Measurements from ENCODE around the gene IL25.
A peak's percentile ranks its signal among the peaks of the same experiment; 100 is the strongest.
"Not testable (repeated sequence)": the region's sequence is repeated elsewhere in the genome, so short reads cannot be mapped to it uniquely, and the experiment has no call there.

IL25 gene

DNA sequence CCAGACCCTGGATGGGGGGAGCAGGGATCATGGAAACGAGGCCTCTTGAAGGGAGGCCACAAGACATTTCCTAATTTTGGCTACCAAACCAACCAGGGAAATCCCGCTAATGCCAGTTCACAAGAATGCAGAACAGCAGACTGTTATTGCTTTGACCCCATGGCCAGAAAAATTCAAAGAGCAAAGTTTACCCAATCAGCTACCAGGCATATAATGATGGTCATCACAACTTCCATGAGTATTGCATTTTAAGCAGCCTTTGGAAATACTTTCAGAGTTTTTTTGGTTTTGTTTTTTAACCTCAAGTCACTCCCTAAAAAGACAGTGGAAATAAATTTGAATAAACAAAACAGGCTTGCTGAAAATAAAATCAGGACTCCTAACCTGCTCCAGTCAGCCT, at the start of gene IL25:
Gene IL25, plus strand, starts transcription at position 301 of the 400 bp plus-strand sequence.
- FAIRE-seq, result no peak
- DNase-seq (ENCODE audit: low spot score), result no peak

DNA sequence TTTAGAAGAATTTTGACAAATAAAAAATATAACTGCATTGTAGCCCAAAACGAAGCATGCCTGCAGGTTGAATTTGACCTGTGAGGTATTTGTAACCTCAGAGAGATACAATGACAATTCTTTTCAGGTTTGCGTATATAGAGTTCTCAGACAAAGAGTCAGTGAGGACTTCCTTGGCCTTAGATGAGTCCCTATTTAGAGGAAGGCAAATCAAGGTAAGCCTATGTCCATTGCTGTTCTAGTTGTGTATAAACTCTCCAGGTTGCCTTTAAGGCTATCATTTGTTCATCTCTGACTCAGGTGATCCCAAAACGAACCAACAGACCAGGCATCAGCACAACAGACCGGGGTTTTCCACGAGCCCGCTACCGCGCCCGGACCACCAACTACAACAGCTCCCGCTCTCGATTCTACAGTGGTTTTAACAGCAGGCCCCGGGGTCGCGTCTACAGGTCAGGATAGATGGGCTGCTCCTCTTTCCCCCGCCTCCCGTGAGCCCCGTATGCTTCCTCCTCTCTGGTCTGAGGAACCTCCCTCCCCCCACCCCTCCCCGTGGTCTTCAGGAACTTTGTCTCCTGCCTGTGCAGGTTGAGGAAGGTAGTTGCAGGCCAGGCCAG, 48.7 kb upstream of the IL25 start:
- FAIRE-seq (no peak), DNase-seq (ENCODE audit: low spot score) (no peak)

- DNase-seq (ENCODE audit: low spot score) (no peak), FAIRE-seq (no peak)
These were observed 48.2 kb upstream of the IL25 start for GRCh38 chr14:23324455-23324846.

GRCh38 chr14:23324993-23325392, 47.6 kb upstream of the IL25 start:
- FAIRE-seq, result no peak

DNA sequence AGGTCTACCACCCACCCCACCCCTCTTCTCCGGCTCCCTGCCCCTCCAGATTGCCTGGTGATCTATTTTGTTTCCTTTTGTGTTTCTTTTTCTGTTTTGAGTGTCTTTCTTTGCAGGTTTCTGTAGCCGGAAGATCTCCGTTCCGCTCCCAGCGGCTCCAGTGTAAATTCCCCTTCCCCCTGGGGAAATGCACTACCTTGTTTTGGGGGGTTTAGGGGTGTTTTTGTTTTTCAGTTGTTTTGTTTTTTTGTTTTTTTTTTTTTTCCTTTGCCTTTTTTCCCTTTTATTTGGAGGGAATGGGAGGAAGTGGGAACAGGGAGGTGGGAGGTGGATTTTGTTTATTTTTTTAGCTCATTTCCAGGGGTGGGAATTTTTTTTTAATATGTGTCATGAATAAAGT, 46.9 kb upstream of the IL25 start:
- DNase-seq (ENCODE audit: low spot score); FAIRE-seq: not testable (repeated sequence)

More at GRCh38 chr14:23324993-23325392, 47.6 kb upstream of the IL25 start:
- DNase-seq (ENCODE audit: low spot score), result no peak

GRCh38 chr14:23326491-23327332, 45.9 kb upstream of the IL25 start:
- FAIRE-seq (no peak), DNase-seq (ENCODE audit: low spot score) (no peak)

- FAIRE-seq (no peak), DNase-seq (ENCODE audit: low spot score) (peak; percentile 24)
These were observed 44.5 kb upstream of the IL25 start for GRCh38 chr14:23327947-23328744.

DNA sequence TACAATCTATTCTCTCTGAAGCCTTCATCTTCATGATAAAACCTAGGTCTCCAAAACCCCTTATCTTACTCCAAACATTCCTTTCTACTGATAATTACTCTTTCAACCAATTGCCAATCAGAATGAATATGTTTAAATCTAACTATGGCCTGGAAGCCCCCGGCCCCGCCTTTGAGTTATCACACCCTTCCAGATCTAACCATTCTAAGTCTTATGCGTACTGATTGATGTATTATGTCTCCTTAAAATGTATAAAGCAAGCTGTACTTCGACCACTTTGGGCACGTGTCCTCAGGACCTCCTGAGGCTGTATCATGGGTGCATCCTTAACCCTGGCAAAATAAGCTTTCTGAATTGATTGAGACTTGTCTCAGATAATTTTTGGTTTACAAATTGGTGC, 37.0 kb upstream of the IL25 start:
- FAIRE-seq (no peak), DNase-seq (ENCODE audit: low spot score) (no peak)

DNA sequence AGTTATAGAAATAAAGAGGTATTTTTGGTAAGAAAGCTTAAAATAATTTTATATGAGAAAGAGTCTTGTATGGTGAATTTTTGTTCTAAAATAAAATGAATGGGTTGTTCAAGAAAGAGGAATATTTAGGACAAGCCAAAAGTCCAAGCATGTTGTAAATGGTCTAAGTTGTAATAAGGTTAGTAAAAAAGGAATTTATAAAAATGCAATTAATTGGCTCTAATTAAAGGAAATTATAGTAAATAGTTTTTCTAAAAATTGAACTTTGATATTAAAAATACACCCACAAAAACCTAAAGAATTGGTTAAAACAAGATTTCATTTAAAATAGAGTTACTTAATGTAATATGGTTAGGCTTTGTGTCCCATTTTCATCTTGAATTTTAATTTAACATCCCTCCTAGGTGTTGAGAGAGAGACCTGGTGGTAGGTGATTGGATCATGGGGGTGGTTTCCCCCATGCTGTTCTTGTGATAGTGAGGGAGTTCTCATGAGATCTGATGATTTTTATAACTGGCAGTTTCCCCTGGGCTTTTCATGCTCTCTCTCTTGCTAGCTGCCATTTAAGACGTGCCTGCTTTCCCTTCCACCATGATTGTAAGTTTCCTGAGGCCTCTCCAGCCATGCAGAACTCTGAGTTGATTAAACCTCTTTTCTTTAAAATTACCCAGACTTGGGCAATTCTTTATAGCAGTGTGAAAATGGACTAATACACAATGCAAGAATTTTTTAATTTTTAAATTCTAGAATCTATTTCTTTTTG, 32.9 kb upstream of the IL25 start:
- DNase-seq (ENCODE audit: low spot score) (no peak), FAIRE-seq (no peak)

- FAIRE-seq (no peak), DNase-seq (ENCODE audit: low spot score) (no peak)
These were observed 28.1 kb upstream of the IL25 start for GRCh38 chr14:23344481-23344880.

DNA sequence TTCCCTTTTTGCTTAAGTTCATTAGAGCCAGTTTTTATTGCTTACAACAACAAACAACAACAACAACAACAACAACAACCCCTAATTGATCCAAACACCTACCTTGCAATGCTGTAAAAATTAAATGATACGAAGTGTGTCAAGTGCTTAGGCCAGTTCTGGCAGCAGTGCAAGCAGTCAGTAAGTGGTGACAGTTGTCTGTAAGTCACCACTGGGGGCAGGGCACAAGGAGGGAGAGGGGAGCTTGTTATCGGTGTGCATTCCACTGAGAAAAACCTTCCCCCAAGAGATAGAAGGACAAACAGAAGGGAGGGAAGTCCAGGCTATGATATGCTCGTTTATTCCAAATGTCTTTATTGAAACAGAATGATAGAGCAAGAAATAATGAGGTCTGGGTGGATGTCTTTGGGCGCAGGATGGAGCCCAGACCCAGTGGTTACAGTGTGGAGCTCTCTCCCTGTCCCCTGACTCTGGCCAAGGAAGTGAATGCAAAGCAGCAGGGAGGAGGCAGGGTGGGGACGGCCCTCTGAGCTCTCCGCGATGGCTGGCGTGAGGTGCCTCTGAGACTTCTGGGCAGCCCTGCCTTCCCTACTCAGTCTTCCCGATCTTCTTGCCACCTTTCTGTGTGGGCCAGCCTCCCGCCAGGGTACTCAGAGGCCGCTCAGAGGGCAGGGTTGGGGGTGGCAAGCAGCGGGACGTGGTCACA, 26.5 kb upstream of the IL25 start:
- FAIRE-seq (no peak), DNase-seq (ENCODE audit: low spot score) (no peak)

DNA sequence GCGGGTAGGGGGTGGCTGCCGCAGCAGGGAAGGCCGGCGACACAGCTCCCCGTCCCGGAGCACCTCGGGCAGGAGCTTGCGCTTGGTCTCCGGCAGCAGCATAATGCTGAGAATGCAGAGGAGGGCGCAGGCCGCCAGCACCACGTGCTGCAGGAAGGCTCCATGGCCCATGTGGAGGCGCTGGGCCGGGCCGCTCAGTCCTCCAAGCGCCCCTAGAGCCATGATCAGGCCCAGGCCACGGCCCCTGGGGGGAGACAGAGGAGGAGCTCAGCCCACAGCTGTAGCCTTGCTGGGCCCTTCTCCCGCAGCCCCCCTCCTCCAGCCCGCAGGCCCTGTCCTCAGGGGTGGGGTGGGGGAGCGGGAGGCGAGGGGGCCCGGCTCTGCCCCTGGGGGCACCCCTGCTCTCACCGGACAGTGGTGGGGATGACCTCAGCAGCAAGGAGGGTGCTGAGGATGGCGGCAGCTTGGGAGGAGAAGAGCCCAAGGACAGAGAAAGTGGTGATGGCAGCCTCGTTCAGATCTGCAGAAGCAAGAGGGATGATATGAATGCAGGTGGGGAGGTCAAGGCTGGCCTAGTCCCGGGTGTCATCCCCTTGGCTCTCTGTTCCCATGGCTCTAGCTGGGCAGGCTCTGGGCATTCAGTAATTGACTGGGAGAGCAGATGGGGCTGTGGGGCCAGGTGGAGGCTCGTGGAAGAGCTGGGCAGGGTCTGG, 25.8 kb upstream of the IL25 start:
- DNase-seq (ENCODE audit: low spot score) (no peak), FAIRE-seq (no peak)

GRCh38 chr14:23347406-23348296, 25.0 kb upstream of the IL25 start:
- DNase-seq (ENCODE audit: low spot score) (no peak), FAIRE-seq (no peak)

DNA sequence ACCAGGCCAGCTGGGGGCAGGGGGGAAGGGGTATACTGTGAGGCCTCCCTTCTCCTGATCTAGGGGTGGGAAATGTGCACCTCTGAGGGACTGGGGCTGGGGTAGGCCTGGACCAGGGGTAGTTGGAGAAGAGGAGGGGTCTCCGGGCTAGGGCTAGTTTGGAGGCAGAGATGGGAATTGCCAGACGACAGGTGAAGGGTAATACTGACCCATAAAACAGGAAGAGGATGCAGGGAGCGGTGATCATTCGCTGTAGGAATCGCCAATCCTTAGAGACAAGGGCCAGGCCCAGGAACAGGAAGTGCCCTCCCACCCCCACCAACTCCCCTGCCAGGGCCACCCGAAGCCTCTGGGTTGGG, 24.3 kb upstream of the IL25 start:
- DNase-seq (ENCODE audit: low spot score), result no peak
- FAIRE-seq, result no peak

GRCh38 chr14:23349156-23349845, 23.3 kb upstream of the IL25 start:
- no peak for DNase-seq (ENCODE audit: low spot score)
- FAIRE-seq, result no peak

GRCh38 chr14:23351681-23352505, 20.7 kb upstream of the IL25 start:
- FAIRE-seq (no peak), DNase-seq (ENCODE audit: low spot score) (no peak)

GRCh38 chr14:23352506-23353432, 19.8 kb upstream of the IL25 start, which contains the start of gene SLC22A17:
Gene SLC22A17 (minus strand): TSS chr14:23352887.
- FAIRE-seq, result no peak
- no peak for DNase-seq (ENCODE audit: low spot score)

Data from RCC 7860 (cell line).